ENCODE results near the gene IFIT3.

Gene IFIT3

DNA sequence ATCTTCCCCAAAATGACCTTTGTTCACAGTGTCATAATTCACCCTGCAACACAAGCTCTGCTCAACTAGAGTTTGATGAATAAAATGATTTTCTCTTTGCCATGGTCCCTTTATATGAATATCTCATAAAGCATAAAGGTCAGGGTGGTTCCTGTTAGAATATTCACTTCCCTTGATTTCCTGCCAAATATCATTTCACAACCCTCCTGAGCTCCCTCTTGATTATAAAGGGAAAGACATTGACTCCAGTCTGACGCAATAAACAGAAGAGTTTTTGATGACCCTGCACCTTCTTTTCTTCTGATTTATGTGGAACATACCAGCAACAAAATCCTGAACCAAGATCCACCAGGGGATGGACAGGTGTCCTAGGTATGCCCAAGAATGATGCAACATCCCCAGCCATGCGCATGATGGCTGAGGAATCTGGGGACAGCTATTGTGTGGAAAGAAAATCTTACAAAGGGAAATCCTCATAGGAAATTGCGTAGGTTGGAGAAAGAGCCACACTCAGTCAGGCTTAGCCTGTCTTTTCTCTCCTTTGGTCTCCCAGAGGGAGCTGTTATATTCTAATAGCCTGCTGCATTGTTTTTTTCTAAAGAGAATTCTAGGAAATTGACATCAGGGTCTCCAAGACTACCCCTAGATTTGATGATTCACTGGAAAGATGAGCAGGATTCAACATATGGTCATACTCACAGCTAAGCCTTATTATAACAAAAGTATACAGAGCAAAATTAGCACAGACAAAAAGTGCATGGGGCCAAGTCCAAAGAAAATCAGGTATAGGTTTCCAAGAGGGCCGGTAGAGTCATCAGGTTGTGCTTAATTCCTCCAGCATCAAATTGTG is 18.8 kb downstream of the IFIT3 start (continued):
- no peak for TF ChIP-seq GLIS2 (tag by site-specific recombination; IDR thresholded peaks at IDR 0.05)

GRCh38 chr10:89347701-89348457 is 20.1 kb downstream of the IFIT3 start:
- TF ChIP-seq, protein P1, sequence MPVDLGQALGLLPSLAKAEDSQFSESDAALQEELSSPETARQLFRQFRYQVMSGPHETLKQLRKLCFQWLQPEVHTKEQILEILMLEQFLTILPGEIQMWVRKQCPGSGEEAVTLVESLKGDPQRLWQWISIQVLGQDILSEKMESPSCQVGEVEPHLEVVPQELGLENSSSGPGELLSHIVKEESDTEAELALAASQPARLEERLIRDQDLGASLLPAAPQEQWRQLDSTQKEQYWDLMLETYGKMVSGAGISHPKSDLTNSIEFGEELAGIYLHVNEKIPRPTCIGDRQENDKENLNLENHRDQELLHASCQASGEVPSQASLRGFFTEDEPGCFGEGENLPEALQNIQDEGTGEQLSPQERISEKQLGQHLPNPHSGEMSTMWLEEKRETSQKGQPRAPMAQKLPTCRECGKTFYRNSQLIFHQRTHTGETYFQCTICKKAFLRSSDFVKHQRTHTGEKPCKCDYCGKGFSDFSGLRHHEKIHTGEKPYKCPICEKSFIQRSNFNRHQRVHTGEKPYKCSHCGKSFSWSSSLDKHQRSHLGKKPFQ (tag by site-specific recombination; IDR thresholded peaks at IDR 0.05): no peak
- no peak for TF ChIP-seq PRDM1 (tag by site-specific recombination; IDR thresholded peaks at IDR 0.05)
- no peak for TF ChIP-seq SETDB1 (IDR thresholded peaks at IDR 0.05; ENCODE audit: insufficient read length, low read length)
- no peak for TF ChIP-seq ZNF354C (tag by site-specific recombination; IDR thresholded peaks at IDR 0.05; ENCODE audit: borderline replicate concordance, low read depth)
- TF ChIP-seq SALL2 (tag by site-specific recombination; IDR thresholded peaks at IDR 0.05; ENCODE audit: borderline replicate concordance): no peak
- no peak for TF ChIP-seq OSR2 (tag by site-specific recombination; IDR thresholded peaks at IDR 0.05)
- TF ChIP-seq SCRT1 (tag by site-specific recombination; IDR thresholded peaks at IDR 0.05; ENCODE audit: borderline replicate concordance): no peak
- no peak for TF ChIP-seq ATF2 (tag by site-specific recombination; IDR thresholded peaks at IDR 0.05; ENCODE audit: low read depth)
- TF ChIP-seq ZNF558 (tag by site-specific recombination; IDR thresholded peaks at IDR 0.05): no peak
- TF ChIP-seq SP3 (tag by site-specific recombination; IDR thresholded peaks at IDR 0.05): no peak
- TF ChIP-seq ZNF214 (tag by site-specific recombination; IDR thresholded peaks at IDR 0.05; ENCODE audit: borderline replicate concordance): no peak
- TF ChIP-seq ZNF561 (tag by site-specific recombination; IDR thresholded peaks at IDR 0.05; ENCODE audit: borderline replicate concordance): no peak
- no peak for TF ChIP-seq ZNF488 (tag by site-specific recombination; IDR thresholded peaks at IDR 0.05)
- TF ChIP-seq ZNF560 (tag by site-specific recombination; IDR thresholded peaks at IDR 0.05; ENCODE audit: borderline replicate concordance): no peak
- no peak for TF ChIP-seq ZNF24 (tag by site-specific recombination; IDR thresholded peaks at IDR 0.05)
- no peak for TF ChIP-seq WT1 (tag by site-specific recombination; IDR thresholded peaks at IDR 0.05)
- no peak for TF ChIP-seq ZNF157 (tag by site-specific recombination; IDR thresholded peaks at IDR 0.05)
- no peak for TF ChIP-seq ZNF202 (tag by site-specific recombination; IDR thresholded peaks at IDR 0.05; ENCODE audit: borderline replicate concordance)
- TF ChIP-seq AEBP2 (tag by site-specific recombination; IDR thresholded peaks at IDR 0.05; ENCODE audit: borderline replicate concordance): no peak
- TF ChIP-seq ZFP3 (tag by site-specific recombination; IDR thresholded peaks at IDR 0.05; ENCODE audit: low read depth): no peak
- ChIA-PET CTCF (no interaction called here), POLR2A (no interaction called here)
- Histone ChIP-seq H3K36me3 (ENCODE audit: control insufficient read depth in 2 of 2, insufficient read depth in 1 of 2, low read length in 2 of 2) (no peaks in the 10 kb centered on the region), H3K4me3 (ENCODE audit: low read depth, low read length) (no peak overlapping the region), H3K9me3 (ENCODE audit: control insufficient read depth, insufficient read depth, low read depth, low read length) (no peaks in the 10 kb centered on the region), H3K27ac (ENCODE audit: extremely low read depth, low read depth, low read length) (no peak overlapping the region), H3K4me1 (ENCODE audit: control insufficient read depth, insufficient read depth, low read length) (no peaks in the 10 kb centered on the region)
